HG03025 (cell line): Measurements from ENCODE around the gene CWF19L1.

Source experiments
- ATAC-seq: cut with Tn5 transposase; IDR thresholded peaks from one replicate; pipeline ENCODE4 v1.9.1; 2021; ENCODE audit warnings: mild to moderate bottlenecking, moderate library complexity; ENCODE audit not compliant: unreplicated experiment, low FRiP score

CWF19L1 gene

DNA sequence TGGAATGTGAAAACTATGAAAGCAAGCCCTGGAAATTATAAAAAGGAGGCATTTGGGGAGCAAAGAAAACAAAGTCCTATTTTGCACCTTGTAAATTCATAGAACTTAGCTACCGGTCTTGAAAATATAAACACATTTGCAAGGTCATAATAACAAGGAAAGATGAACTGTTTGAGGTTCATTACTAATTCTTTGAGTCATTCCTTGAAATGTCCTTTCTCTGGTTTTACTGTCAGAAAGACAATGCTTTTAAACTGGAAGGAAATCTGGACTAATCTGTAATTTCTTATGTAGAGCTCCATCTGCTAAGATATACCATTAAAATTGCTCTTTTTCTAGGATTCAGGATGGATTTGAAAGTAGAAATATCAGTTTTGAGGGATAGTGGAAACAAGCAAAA, 83.0 kb downstream of the CWF19L1 start:
- no peak for ATAC-seq

DNA sequence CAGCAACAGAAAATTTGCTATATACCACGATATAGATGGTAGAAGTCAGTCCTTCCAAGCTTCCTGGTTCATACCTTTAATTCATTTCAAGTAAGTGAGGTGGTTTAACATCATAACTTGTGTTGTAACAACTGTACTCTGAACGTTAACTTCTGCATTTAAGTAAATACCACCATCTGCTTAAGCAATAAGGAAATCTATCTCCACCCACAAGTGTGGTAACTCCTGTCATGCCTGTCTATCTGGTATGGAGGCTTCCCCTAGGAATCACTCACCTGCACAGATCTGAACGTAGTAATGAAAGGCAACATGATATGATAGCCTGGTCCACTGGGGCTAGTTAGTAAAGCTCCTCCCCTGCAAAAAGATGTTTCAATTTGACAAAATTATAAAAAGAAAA, 84.0 kb downstream of the CWF19L1 start:
- ATAC-seq, result no peak

DNA sequence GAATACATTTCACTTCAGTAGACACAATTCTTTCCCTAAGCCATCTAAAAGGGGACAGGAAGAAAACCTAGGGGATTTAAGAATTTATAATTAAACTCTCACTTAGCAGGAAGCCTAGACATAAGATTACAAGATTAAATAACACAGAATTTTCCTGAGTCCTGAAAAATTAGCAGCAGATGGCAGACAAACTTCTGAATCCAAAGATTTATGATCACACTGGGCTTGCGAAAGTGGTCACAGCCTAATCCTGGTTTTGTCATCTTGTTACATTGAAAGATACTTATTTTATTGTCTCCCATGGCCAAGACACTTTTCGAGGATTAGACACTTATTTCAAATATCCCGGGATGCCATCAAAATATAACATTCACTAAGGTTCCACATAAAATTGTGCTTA, 84.5 kb downstream of the CWF19L1 start:
- ATAC-seq, result no peak
